Stimulated activated CD4-positive, alpha-beta T cell treated with anti-CD3 and anti-CD28 coated beads, Interleukin-12 subunit alpha, Interleukin-12 subunit beta, amount 100 ng/mL, for 4 hours (primary cell): ENCODE results near the gene ADCY4.

ENCODE experiments used
- DNase-seq: peaks from one replicate; pipeline ENCODE4 v3.0.0-alpha.2; 2020

Gene ADCY4

DNA sequence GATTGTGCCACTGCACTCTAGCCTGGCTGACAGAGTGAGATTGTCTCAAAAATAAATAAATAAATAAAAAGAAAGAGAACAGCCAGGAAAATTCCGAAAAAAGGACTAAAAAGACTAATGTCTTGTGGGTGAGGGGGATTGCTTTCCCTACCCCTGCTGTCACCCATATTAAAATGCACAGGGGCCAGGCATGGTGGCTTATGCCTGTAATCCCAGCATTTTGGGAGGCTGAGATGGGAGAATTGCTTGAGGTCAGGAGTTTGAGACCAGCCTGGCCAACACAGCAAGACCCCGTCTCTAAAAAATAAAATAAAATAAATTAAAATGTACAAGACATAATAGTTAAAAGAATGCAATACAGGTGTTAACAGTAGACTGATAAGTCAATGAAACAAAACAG, 41.3 kb downstream of the ADCY4 start:
- DNase-seq: no peak

GRCh38 chr14:24292118-24292807, 42.6 kb downstream of the ADCY4 start:
- DNase-seq: no peak

- no peak for DNase-seq
Observed at GRCh38 chr14:24291446-24292117, 43.3 kb downstream of the ADCY4 start.

GRCh38 chr14:24290746-24291145, 44.1 kb downstream of the ADCY4 start:
- no peak for DNase-seq

DNA sequence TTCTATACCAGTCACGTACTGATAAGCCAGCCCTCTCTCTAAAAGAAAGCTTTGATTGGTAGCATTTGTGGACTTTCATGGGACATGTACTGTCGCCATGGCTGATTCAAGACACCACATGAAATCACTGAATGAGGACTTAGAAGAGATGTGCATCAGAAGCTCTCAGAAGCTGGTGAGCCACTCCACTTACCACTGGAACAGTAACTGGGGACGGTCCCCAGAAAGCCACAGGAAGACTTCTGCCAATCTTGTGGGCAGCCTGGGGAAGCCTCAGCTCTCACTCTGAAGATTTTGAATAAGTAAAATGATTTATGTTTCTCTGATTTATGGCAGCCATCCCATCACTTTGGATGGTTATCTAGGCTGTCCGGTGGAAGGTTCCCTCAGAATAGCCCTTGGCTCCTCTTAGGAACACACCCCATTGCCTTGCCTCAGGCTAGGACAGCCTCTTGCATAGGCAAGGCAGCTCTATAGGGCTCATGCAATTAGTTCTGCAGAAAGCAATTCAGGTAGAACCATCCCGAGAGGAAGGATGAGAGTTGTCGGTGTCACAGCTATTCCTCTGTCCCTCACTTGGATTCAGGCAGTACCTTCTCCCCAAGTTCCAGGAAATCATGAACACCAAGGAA, 45.1 kb downstream of the ADCY4 start:
- peak; percentile 41 for DNase-seq

DNA sequence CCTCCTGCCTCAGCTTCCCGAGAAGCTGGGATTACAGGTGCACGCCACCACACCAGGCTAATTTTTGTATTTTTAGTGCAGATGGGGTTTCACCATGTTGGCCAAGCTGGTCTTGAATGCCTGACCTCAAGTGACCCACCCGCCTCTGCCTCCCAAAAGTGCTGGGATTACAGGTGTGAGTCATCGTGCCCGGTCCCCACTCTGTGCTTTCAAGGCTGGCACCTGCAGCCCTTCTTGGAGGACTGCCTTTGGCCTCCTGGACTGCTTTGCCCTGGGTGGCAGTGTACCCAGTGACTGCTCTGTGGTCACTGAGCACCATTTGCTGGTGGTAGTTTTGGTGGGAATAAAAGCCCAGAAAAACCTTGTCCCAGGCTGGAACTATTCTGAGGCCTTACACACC, 47.9 kb downstream of the ADCY4 start:
- DNase-seq: no peak

DNA sequence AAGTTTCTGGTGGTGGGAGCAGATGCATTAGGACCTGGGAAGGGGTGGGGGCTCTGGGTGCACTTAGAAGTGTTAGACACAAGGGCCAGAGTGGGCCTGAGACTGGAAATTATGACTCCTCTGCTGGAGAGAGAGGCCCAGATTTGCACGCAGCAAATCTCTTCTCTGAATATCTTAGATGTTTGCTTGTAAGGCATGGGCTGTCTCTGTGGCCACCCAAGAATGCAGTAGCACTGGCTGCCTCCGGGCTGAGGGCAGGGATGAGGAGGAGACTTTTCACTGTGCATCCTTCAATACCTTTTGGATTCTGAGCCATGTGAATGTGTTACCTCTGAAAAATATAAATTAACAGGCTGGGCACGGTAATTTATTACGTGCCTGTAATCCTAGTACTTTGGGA, 49.5 kb downstream of the ADCY4 start:
- no peak for DNase-seq

DNA sequence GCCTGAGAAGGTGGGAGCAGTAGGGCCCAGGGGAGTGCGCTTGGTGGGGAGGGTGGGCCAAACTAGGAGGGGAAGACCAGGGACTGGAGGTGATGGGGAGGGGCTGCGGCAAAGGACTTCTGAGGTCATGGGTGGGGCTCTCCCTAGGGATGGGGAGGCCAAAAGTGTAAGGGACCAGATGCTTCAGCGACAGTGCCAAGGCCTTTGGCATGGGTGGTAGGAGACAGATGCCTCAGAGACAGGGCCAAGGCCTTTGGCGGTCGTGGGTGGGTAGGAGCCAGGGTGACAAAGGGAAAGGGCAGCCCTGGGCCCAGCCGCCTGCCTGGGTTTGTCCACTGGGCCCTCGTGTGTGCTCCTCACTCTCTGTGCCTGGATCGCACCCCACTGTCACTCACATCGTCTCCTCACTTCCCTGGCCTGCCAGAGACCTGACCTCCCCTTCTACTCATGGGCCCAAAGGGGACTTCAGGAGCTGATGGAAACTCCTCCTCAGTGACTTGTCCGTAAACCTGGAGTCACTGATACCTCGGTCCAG, 50.3 kb downstream of the ADCY4 start:
- DNase-seq: no peak

DNA sequence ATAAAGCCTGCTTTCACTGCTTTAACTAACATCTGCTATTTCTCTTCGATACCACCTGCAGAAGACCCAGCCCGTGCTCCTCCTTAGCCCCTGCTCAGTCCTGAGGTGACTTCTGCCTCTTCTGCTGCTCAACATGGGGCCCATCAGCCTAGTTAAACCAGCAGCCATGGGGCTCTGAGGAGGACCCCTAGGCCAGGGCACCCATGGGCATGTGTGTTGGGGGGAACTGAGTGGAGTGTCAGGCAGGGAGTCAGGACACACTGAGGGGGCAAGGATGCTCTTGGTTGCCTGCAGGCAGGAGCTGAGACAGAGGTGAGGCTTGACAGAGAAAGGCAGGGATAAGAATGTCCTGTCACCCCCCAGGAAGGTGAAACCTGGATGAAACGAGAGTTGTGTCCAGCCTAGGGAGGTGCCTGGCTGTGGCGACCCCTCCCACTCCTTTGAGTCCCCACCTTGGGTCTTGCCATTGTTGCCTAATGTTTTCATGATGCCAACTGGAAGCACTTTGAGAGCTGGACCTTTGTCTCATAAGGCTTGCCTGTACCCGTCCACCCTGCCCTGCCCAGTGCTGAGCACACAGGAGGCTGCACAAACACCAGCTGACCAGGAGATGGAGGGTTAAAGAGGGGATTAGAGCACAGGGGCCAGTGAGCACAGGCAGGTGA, 50.9 kb downstream of the ADCY4 start:
- DNase-seq: no peak

GRCh38 chr14:24282736-24283135, 52.1 kb downstream of the ADCY4 start:
- DNase-seq: no peak

DNA sequence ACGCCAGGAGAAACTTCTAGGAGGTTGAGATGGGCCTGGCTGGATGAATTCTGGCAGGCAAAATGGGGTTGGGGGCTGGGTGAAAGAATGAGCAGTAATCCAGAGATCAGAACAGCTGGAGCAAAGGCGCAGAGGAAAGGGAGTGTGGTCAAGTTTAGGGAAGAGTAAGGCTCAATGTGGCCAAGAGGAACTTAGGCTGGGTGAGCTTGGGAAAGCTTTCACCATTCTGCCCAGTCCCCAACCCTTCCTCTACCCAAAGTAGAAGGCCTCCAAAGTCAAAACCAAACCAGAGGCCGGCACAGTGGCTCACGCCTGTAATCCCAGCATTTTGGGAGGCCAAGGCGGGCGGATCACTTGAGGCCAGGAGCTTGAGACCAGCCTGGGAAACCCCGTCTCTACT, 53.2 kb downstream of the ADCY4 start:
- no peak for DNase-seq

GRCh38 chr14:24280797-24281460, 53.9 kb downstream of the ADCY4 start:
- no peak for DNase-seq

DNA sequence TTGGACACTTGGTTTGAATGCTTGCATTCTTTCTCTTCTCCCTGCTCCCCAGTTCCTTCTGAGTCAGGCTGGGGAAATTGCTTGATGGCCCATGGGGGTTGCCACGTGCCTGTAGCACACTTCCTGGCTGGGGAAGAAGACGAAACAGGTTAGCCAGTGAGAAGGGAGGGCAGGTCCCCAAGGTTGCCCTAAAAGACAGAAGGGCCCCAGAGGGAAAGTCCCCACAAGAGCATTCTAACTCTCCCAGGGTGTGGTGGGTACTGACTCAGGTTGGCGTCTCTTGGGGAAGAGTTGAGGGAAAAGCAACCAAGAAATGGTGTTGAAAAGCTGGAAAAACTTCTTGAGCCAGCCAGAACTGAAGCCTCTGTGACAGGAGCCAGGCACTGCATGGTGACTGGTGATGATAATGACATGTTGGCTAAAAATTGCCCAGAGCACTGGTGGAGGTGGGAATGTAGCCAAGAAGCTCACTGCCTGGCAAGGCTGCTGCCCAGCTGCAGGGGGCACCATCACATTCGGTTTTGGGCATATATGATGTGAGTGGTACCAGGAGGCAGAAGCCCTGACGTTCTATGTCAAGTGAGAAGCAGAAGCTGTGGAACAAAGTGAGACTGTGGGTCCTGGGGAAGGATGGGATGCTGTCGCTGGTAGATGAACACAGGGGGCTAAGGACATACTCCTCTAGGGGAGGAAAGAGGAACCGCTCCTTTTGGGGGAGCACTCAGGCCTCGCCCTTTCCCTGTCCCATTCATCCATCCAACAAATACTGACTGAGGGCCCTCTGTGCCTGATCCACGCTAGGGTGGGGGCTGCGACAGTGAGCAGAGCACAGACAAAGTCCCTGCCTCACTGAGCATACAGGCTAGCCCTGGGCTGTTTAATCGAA, 55.3 kb downstream of the ADCY4 start:
- DNase-seq: peak; percentile 48

- DNase-seq: no peak
Observed at GRCh38 chr14:24278424-24278823, 56.4 kb downstream of the ADCY4 start.

GRCh38 chr14:24277606-24278321, 57.1 kb downstream of the ADCY4 start:
- peak; percentile 13 for DNase-seq

DNA sequence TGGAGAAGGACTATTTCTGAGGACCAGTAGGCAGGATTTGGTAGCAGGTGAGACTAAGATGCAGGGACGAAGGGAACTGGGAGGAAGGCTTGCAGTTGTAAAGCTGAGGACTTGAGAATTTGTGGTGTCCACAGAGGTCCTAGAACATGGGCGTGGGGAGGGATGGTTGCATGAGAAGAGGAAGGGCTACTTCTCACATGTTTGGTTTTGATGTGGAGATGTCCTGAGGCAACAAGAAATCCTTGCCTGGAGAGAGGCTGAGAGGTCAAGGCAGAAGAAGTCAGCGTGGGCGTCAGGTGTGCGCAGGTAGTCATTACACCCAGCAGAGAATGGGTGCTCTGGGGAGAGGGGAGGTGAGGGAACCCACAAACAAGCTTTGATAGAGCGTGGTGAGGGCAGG, 57.8 kb downstream of the ADCY4 start:
- no peak for DNase-seq

DNA sequence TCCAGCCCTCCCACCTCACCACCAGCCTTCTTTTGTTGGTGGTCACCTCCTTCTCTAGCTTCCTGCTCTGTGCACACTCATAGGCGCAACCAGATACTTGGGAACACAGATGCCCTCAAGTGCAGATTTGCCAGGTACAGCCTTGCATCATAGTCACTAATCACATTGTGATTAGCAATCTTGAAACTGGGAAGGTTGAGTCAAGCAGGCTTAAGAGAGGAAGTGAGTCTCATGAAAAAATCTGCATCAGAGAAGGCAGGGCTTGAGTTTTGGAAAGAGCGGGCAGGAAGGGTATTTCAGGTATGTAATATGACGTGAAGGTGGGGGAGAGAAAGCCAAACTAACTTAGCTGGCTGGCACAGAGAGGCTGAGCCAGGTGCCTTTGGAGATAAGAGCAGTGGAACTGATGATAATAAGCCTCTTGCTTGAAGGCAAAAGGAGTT, 60.7 kb downstream of the ADCY4 start:
- peak; percentile 34 for DNase-seq

GRCh38 chr14:24273422-24273998, 61.4 kb downstream of the ADCY4 start:
- DNase-seq: no peak

- DNase-seq: no peak
Observed at GRCh38 chr14:24272467-24272866, 62.4 kb downstream of the ADCY4 start.

DNA sequence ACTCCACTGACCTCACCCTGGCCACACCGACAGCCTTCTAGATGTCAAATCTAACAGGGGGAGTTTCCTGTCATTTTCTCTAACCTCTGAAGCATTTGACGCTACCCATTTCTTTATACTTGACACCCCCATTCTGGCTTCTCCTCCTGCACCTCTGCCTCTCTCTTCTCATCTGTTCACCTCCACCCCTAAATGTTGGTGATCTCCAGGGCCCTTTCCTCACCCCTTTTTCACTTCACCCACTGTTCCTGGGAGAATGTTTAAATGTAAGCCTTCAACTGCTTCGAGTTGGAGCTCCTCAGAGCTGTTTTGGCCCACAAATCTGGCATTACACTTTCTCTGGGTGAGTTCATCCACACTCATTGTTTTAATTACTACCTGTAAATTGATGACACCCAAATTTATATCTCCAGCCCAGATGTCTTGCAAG, 63.0 kb downstream of the ADCY4 start:
- no peak for DNase-seq
